Prostate gland (tissue), 2 donors: ENCODE results near the gene MRPL10.
"Not testable (repeated sequence)": the region's sequence is repeated elsewhere in the genome, so short reads cannot be mapped to it uniquely, and the experiment has no call there.

Experiments used
- CTCF ChIP-seq, 4 experiments: fragments of 200-600 bp in 2 of 4; fragments of 450-650 bp in 2 of 4; sonication (generic) in 2 of 4; IDR thresholded peaks; 1 replicate in 3 of 4; 2 replicates in 1 of 4; pipeline ENCODE4 v1.5.1; 2016 to 2019; ENCODE audit warnings: antibody characterized with exemption in 4 of 4, mild to moderate bottlenecking in 2 of 4, moderate library complexity in 2 of 4
- POLR2AphosphoS5 ChIP-seq: sonication (generic); formaldehyde crosslinking; IDR thresholded peaks from one replicate; pipeline ENCODE4 v1.6.1; 2017; ENCODE audit warnings: antibody characterized with exemption

GRCh38 chr17:47773649-47774048, 57.7 kb downstream of the MRPL10 start:
- not testable (repeated sequence) for TF ChIP-seq CTCF (IDR thresholded peaks at IDR 0.05); POLR2AphosphoS5
